22Rv1 (cell line): ENCODE measurements around the gene WDR5.

ENCODE experiments used
- ZFX ChIP-seq: fragments of 450-650 bp; IDR thresholded peaks from 2 replicates; pipeline ENCODE4 v1.6.1; 2017; ENCODE audit warnings: antibody characterized with exemption, borderline replicate concordance
- TF ChIP-seq, protein P1 (sequence below): fragments of 450-650 bp; IDR thresholded peaks from 2 replicates; pipeline ENCODE4 v1.5.1; 2017; ENCODE audit warnings: mild to moderate bottlenecking

DNA sequence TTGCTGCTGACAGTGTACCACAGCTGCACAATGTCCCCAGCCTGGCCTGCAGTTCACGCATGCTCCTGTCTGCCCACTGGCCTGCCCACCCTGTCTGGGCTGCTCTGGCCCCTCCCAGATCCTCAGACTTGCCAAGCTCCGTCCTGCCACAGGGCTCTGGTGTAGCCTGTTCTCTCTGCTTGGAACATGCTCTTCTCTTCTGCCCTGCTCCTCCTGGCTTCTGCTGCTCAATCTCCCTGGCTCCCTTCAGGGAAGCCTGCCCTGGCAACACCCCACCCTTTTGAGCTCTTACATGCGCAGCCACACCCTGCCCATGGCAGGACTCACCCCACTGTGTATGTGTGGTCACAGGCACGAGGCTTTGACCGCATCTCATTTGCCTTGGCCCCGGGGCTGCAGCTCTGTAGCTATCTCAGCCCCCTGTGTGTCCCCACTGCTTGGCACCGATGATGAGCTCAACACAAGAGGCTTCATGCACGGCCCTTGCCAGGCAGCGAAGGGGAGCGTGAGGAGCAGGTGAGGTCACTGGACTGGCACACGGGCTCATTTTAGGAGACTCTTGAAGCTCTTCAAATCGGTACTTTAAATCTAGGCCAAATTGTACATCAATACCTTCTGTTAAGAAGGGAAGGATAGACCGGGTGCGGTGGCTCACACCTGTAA lies 47.7 kb upstream of the WDR5 start:
- TF ChIP-seq, protein P1, sequence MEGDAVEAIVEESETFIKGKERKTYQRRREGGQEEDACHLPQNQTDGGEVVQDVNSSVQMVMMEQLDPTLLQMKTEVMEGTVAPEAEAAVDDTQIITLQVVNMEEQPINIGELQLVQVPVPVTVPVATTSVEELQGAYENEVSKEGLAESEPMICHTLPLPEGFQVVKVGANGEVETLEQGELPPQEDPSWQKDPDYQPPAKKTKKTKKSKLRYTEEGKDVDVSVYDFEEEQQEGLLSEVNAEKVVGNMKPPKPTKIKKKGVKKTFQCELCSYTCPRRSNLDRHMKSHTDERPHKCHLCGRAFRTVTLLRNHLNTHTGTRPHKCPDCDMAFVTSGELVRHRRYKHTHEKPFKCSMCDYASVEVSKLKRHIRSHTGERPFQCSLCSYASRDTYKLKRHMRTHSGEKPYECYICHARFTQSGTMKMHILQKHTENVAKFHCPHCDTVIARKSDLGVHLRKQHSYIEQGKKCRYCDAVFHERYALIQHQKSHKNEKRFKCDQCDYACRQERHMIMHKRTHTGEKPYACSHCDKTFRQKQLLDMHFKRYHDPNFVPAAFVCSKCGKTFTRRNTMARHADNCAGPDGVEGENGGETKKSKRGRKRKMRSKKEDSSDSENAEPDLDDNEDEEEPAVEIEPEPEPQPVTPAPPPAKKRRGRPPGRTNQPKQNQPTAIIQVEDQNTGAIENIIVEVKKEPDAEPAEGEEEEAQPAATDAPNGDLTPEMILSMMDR: no peak
- no peak for TF ChIP-seq ZFX
